HG03469 (cell line): ENCODE measurements around the gene STRBP.
A peak's percentile ranks its signal among the peaks of the same experiment; 100 is the strongest.
"Not testable (repeated sequence)": the region's sequence is repeated elsewhere in the genome, so short reads cannot be mapped to it uniquely, and the experiment has no call there.

Experiments used
- ATAC-seq: cut with Tn5 transposase; IDR thresholded peaks from one replicate; pipeline ENCODE4 v1.9.1; 2021; ENCODE audit warnings: mild to moderate bottlenecking, moderate library complexity, moderate number of reproducible peaks; ENCODE audit not compliant: unreplicated experiment

Gene STRBP

DNA sequence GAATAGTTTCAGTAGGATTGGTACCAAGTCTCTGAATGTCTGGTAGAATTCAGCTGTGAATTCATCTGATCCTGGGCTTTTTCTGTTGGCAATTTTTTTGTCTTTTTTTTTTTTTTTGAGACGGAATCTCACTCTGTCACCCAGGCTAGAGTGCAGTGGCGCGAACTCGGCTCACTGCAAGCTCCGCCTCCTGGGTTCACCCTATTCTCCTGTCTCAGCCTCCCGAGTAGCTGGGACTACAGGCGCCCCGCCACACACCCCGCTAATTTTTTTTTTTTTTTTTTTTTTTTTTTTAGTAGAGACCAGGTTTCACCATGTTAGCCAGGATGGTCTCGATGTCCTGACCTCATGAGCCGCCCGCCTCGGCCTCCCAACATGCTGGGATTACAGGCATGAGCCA is 67.9 kb downstream of the STRBP start:
- not testable (repeated sequence) for ATAC-seq

DNA sequence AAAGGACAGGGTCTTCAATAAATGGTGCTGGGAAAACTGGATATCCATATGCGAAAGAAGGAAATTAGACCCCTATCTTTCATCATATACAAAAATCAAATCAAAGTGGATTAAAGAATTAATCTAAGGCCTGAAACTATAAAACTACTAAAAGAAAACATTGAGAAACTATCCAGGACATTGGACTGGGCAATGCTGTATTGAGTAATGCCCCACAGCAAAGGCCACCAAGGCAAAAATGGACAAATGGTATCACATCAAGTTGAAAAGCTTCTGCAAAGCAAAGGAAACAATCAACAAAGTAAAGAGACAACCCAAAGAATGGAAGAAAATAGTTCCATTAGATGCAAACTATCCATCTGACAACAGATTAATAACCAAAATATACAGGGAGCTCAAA is 72.3 kb downstream of the STRBP start:
- no peak for ATAC-seq

DNA sequence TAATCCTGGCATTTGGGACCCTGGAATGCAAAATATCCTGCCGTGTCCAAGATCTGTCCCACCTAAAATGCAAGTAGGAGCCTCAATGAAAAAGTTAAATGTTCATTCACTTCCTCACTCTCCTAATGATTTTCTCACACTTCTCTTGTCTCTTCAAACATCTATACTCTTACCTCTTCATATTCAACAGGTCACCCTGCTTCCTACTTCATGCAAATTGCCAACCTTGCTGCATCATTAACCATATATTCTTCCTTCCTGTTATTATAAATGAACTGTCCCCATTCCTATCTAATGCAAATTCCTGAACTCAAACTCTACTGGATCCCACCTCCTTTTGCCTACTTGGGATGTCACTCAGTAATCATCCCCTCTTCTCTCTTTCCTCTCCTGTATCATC is 74.4 kb downstream of the STRBP start:
- no peak for ATAC-seq

DNA sequence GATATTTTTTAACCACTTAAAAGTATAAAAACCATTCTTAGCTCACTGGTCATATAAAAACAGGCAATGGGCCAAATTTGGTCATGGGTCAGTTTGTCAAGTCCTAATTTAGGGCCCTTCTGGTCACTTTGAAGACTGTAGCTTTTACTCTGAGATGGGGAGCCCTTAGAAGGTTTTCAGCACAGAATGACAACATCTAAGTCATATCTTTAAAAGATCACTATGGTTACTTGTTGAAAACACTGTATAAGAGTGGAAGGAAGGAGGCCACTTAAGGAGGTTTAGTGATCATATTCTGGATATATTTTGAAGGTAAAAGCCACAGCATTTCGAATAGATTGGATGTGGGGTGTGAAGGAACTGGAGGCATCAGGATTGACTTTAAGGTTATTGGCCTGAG is 76.7 kb downstream of the STRBP start:
- ATAC-seq, result no peak

DNA sequence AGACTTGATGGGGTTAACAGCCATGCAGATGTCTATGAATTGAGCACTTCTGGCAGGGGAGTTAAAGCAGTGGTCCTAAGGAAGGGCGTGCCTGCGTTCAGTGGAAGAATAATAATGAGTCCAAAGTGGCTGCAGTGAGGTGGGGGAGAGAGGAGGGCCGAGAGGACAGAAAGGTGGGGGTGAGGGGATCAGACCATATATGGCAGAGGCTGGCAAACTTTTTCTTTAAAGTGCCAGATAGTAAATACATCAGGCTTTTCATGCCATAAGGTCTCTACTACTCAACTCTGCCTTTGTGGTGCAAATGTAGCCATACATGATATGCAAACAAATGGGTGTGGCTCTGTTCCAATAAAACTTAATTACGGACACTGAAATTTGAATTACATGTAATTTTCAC is 77.1 kb downstream of the STRBP start:
- no peak for ATAC-seq

DNA sequence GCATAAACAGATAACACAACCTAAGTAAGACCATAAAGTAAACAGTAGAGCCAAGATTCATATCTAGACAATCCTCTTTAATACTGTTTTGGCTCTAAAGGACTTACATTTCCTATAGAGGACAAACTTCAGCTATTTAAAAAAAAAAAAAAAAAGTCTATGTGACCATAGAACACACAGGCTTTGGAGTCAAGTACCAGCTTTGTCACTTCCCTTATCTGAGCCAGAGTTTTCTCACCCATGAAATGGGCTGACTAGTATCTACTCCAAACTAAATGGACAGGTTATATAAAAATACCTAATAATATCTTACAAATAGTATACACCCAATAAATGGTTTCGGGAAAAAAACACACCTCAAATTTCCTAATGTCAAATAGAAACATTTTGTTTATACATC is 81.3 kb downstream of the STRBP start:
- no peak for ATAC-seq

DNA sequence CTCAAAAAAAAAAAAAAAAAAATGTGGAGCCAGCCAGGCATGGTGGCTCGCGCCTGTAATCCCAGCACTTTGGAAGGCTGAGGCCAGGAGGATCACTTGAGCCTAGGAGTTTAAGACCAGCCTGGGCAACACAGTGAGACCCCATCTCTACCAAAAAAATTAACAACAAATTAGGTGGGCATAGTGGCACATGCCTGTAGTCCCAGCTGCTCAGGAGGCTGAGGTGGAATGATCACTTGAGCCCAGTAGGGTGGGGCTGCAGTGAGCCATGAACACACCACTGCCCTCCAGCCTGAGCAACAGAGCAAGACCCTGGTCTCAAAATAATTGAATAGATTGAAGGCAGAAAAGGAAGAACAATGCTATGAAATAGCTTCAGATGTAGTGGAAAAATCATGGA is 82.4 kb downstream of the STRBP start:
- ATAC-seq, result not testable (repeated sequence)

DNA sequence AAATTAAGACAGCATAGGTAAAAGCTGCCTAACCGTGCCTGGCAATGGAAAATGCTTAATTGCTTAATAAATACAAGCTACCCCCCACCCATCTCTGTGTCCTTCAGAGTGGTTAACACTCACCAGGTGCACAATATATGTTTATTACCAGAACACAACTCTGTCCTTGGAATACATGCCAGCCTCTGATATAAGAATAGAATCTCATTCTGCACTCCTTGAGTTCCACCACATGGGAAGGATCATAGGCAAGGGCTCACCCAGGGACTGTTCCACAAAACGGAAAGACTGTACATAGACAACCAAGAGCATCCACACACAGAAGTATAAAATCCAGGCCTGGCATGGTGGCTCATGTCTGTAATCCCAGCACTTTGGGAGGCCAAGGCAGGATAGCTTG is 91.4 kb downstream of the STRBP start:
- no peak for ATAC-seq

DNA sequence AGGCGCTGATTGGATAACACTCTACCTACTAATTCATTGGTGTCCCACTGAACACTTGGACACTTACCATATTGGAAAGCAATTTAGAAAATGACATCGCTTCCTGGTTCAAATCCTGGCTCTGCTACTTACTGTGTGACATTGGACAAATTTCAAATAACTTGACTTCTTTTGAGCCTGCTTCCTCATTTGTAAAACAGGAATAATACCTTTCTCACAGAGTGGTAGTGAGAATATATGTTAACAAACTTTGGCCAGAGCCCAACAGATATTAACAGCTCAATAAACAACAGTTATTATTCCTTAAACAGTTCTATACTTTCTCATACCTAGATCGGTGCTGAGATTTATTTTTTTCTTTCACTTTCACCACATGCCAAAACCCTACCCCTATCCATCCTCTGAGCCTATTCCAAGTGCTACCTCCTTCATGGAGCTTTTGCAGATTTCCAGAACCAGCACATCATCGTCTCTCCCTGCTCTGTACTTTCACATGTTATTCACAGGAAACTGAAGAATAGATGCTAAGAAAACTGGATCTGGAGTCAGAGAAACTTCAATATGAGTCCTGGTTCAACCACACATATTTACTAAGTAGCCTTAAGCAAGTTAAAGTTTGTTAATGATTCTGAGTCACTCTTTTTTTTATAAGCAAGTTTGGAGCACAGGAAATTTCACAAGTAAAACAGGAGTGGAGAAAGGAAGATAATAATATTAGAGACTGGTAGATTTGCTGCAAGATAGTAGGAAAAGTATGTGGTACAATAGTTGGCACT is 92.3 kb downstream of the STRBP start:
- no peak for ATAC-seq

DNA sequence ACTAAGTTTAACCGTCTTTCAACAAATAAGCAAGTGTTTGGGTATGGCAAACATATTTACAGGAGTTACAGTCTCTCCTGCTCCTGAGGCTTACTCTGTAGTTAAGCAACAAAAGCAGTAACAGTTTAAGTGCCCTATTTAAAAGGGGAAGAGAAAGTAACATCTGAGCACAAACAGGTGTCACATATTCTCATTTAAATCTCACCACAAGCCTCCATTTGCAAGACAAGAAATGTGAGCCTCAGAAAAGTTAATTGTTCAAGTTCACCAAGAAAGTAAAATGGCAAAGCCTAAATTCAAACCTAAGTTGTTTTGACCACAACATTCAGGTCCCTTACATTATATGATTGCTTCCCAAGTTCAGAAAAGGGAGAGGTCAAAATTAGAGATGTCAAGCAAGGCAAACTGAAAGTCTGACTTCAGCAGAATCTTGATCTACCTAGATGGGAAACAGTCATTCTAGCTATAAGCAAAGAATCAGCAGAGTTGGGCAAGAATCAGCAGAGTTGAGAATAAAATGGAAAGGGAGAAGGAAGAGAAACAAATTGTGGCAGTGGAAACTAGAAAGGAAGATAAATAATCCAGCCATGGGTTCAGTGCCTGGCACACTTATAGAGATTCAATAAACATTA is 93.4 kb downstream of the STRBP start:
- peak; percentile 68 for ATAC-seq

DNA sequence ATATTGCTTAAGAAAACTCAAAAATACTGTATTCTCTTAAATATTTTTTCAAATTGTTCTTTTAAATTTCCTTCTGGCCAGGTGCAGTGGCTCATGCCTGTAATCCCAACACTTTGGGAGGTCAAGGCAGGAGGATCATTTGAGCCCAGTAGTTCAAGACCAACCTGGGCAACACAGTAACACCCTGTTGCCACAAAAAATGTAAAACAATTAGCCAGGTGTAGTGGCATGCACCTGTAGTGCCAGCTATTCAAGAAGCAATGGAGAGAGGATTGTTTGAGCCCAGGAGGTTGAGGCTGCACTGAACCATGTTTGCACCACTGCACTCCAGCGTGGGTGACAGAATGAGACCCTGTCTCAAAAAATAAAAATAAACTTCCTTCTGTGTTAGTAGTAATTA is 94.3 kb downstream of the STRBP start:
- no peak for ATAC-seq

DNA sequence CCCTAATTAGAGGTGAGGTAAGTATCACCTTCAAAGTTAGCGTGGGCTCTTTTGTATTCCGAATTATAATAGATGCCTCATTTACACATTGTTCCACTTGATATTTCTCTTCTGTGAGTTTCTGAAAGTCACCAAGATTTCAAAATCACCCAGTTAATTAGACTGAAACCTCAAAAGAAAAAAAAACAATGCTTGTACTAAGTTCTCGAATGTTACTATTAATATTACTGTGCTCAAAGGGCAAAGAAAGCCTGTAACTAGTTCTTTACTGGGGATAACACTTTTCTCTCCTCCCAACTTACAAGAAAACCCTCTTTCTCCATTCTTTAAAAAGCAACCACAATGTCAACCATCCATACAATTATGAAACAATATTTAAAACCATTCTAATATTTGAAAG is 98.5 kb downstream of the STRBP start:
- ATAC-seq, result no peak

DNA sequence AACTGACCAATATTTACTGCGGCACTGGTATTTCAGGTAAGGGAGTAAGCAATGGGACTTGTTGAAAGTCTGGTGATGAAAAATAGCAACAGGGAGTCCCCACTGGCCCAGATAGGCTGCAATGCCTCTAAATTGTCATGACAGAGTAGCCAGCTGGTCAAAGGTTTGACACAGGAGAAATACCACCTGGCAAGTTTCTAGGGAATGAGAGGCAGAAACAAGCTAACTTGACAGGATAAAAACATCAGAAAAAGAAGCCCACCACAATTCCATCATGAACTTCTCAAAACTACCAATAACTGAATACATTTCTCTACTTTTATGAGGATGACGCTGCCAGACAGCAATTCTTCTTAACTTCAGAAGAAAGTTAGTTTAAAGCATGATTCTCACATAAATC is 99.8 kb downstream of the STRBP start:
- ATAC-seq, result no peak

DNA sequence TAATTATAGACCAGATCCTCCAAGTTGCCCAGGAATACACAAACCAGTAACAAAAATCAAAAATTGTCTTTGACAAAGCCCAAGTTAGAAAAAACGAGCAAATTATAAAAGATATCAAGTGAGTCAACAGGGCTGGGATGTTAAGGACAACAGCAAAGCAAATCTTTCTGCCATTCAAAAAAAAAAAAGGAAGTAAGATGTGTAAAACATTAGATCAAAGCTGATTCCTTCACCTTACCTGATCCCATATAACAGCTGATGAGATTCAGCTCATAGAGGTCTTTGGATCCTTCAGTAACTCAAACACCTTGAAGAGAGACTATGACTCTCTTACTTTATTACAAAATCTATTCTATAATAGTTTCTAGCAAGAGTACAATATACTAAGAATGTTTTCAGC is 100.9 kb downstream of the STRBP start:
- no peak for ATAC-seq

DNA sequence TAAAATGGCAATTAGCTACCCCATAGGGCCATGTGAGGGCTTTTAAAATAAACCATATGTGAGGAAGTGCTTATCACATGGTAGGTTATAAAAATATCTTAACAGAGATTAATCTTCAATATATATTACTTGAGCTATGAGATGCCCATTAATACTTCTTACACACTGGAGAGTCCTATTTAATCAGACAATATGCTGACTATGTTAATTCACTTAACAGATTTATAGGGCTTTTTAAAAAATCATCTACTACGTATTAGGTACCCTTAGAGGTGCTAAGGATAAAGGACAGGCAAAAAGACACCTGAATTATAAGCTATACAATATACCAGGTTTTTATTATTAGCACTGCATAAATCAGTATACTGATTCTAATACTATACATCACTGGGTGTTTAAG is 102.6 kb downstream of the STRBP start:
- no peak for ATAC-seq

DNA sequence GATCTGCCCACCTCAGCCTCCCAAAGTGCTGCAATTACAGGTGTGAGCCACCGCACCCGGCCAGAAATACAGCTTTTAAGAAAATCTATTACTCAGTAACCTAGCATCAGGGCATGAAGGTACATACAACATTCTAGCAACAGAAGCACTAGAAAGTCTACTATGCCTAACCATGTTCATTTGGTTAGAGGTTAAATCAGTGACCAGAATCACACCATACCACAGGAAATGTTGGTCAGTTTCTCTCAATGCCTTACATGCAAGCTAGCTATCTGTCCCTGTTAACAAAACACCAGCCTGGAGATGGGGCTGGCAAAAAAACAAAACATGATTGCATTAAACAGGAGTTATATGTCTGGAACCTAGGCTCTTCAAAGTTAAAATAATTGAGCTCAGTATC is 104.1 kb downstream of the STRBP start:
- no peak for ATAC-seq

DNA sequence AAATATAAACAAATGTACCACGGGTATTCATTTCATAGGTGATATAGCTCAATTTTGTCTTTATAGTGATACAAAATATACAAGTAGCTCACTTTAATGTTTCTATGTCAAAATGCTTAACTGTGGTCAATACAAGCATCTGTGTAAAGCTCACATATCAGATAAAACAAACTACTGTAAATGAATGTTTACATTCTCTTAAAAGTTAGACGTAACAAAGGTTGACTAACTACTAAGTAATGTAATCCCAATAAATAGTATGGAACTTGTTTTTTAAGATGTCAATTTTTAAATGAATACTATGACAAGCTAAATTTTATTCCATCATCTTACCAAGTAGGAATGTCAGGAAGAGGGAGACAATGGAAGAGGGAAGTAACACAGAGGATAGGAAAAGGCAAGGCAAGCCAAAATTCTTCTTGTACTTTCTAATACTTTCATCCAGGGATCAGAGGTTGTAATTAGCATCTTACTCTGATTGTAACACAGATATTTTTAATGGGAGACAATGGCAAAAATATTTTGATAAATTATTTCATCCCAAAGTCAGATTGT is 105.5 kb downstream of the STRBP start:
- ATAC-seq, result no peak

DNA sequence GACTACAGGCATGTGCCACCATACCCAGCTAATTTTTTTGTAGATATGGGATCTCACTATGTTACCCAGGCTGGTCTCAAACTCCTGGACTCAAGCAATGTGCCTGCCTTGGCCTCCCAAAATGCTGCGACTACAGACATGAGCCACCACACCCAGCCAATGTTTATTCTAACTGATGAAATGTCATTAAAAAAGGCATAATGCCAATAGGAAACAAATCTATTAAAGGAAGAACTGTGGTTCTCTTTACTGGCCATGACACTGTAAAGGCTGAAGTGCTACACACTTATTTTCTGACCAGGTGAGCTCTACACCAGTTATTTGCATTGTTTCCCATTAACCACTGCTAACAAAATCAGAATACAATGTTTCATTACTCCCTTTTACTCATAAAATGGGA is 106.0 kb downstream of the STRBP start:
- ATAC-seq, result no peak

DNA sequence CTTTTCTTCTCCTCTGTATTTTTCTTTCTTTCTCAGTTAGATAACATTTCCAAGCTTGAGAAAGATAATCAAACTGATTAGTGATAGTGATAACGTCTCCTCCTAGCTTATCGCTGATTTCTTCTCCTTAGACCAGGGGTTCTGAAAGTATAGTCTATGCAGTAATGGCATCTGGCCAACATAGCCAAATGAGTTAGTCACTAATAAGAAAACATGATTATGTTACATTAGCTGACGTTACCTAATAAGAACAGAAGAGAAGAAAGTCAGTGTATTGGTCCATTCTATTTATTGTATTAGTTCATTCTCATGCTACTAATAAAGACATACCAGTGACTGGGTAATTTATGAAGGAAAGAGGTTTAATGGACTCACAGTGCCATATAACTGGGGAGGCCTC is 111.2 kb downstream of the STRBP start:
- no peak for ATAC-seq

DNA sequence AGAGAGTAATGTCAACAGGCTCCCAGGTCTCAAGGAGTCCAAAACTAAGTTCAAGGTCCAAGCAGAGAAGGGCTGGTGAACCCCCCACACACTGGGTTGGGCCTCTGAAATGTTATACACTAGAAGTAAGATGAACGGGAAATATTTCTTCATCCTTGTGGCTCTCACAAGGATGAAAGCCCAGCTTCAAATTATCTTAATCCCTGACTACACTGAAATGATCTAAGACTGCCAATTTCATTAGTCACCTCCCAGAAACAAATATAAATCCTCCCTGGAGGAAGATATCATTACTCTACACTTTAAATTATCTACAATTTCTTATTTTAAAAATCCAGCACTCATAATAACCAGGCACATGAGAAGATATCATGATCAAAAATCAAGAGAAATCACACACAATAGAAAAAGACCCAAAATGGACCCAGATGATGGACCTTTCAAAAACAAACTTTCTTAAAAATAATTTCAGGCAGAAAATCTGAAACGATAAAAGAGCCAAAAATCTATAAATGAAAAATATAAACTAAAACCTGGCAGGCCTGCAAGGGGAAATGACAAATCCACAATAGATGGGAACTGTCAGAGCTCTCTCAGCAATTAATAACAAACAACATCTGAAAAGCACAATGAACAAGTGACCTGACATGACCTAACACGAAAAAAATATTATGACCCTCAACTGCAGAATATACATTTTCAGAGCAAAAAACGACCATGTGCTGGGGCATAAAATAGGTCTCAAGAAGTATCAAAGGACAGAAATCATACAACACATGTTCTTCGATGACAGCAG is 117.5 kb downstream of the STRBP start:
- no peak for ATAC-seq

DNA sequence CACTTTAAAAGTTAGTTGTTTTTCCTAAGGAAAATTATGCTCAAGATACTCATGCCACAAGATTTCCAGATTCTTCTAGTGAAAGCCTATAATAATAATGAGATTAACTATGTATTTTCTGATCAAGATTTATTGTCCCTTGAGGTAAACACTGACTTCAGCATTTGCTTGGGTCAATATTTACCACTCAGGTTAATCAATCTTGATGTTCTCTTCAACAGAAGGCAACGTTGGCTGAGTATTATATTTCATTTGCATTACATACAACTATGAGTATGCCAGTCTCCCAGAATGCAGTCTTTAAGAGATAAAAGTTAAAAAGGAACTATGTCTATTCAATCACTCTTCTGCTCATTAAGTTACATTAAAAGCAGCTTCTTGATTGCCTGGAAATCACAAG is 119.3 kb downstream of the STRBP start:
- ATAC-seq, result no peak

DNA sequence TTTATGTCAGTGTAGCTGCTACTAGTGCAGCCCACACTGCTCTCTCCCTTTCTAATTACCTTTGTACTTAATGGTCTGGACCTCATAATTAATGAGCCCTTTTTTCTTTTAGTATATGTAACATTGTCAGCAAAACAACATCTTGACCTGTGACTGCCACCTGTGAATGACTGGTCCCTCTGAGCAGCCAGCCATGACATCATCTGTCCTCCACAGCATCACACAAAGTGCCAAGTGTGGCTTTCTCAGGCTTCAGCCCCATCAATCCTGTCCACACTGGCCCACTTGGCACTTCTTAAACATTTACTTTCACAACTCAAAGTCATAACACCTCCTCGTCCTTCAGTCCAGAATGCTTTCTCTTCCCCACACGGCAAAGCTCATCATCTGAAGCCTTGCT is 130.2 kb downstream of the STRBP start:
- no peak for ATAC-seq
